ENCODE results near the gene MICAL3.
"Not testable (repeated sequence)": the region's sequence is repeated elsewhere in the genome, so short reads cannot be mapped to it uniquely, and the experiment has no call there.

The MICAL3 gene

DNA sequence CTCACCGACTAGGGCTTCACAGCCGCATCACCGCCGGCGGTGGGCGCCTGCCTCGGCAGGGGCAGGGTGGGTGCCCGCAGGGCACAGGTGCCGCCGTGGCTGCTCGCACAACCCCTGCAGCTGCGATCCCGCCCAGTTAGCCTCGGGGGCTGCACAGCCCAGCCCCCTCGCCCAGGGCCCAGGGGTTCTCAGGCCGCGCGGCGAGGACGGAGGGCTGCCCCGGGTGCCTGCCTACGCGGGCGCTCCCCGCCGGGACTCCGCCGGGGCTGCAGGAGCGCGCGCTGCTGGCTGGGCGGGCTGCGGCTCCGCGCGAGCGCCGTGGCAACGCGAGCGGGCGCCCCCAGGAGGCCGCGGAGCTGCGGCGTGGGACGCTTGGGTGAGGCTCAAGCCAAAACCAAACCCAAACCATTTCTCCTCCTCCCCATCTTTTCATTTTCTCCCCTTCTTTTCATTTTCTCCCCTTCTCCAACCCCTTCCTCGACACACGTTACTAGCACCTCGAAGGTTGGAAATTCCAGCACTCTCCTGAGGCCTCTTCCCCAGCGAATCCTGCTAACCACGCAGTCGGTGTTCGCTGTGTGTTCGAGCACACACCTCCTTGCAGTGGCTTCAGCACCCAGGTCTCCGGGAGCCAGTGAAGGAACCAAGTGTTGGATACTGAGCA, at the start of gene MICAL3:
Gene MICAL3 (minus strand): TSS at position 286 of the 664 bp plus-strand sequence. CDS start 117,749 bp downstream, outside the sequence.
- DNase-seq: peak; percentile 17 to 52 (median 28)

- not testable (repeated sequence) for DNase-seq
Measured at GRCh38 chr22:18073927-18074326, 49.6 kb upstream of the MICAL3 start.

DNA sequence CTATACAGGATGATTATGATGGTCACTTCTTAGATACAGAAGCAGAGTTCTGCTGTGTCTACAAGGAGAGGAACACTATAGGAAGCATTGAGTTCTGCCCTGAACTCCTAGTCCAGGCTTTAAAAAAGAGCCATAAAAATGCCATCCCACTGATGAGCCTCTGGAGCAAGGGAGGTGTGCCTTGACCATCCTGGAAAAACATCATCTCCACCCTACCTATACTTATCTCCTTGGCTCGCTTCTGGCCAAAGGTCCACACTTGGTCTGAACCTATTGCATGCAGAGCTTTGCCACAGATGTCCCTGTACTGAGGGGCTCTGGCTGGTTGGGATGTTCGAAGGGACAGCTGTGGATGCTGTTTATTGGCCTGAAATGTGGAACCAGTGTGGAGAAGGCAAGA, 49.1 kb upstream of the MICAL3 start:
- DNase-seq: no peak

GRCh38 chr22:18071968-18072310, 47.6 kb upstream of the MICAL3 start:
- no peak for DNase-seq

DNA sequence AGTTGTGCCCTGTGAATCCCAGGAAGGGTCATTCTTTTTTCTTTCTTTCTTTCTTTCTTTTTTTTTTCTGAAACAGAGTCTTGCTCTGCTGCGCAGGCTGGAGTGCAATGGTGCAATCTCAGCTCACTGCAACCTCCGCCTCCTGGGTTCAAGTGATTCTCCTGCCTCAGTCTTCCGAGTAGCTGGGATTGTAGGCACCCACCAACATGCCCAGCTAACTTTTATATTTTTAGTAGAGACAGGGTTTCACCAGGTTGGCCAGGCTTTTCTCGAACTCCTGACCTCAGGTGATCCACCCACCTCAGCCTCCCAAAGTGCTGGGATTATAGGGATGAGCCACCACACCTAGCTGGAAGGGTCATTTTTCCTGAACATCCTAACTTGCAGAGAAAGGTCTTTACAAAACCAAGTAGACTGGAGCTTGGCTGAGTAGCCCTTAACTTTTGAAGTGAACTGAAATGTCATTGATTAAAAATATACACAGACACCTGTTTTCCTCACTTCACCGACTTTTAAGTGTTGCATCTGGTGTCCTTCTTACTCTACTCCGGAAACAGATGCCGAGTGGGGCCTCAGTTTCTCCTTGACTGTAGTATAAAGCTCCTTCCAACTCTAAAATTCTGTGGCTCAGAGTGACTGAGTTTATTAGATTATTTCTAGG, 47.1 kb upstream of the MICAL3 start:
- DNase-seq: not testable (repeated sequence)

DNA sequence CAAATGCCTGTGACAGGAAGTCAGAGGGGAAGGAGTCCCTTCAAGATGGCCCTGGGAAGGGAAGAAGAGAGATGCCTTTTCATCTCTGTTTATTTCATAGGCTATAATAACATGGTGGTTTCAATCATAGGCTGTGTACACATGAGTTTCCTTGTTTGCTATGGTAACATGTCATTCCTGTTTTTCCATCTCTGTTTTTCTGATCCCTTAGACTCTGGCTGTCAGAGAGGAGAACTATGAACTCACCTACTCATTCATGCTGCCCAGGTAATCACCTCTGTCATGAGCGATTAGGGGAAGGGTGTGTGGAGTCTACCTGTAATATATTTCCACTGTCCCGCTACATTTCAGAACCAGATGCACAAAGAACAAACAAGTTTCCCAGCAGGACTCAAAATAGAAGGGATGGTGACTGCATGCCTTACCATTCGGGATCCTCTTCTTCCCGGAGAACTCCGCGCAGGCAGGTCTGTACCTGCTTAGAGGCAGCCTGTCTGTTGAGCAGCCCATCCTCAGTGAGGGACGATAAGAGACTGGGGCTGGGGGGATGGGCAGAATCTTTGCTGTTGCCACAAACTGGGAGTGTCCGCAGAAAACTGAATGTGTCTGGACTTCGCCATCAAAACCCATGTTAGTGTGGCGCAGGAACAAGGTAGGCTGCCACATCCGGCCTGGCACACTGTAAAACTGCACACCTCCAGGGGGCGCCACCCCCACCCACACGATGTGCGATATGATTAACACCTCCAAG, 46.4 kb upstream of the MICAL3 start:
- DNase-seq: no peak

DNA sequence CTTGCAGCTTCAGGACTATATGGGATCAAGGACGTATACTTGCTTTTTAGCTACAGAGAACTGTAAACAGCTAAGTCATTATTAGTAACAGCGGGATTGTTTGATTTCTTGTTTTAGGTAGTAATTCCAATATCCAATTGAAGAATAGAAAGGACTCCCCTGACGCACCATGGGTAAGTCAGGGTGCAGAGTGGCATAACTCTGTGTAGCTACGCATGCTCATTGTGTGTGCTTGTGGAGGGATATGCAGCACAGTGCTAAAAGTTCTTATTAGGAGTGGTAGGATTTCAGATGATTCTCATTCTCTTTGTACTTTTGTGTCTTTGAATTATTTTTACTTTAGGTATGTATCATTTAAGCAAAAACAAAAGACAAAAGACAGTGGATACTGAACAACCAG, 45.7 kb upstream of the MICAL3 start:
- DNase-seq: no peak

DNA sequence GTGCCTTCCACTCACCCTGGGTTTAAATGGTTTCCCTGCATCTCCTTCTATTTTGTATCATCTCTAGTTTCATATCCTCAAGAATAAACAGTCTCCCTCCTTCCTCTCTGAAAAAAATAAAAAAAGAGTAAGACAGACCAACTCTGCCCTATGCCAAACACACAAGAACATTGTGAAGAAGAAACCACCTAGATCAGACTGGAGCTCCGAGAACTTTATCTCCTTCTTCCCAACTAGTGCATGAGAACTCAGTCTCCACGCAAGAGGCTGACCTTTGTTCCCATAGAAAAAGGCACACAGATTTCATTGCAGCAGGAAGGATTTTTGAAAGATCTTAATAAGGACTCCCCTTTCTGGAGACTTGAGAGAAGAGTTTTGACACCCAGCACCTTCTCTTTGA, 44.7 kb upstream of the MICAL3 start:
- DNase-seq: no peak

GRCh38 chr22:18068381-18068988, 44.1 kb upstream of the MICAL3 start:
- DNase-seq: no peak

DNA sequence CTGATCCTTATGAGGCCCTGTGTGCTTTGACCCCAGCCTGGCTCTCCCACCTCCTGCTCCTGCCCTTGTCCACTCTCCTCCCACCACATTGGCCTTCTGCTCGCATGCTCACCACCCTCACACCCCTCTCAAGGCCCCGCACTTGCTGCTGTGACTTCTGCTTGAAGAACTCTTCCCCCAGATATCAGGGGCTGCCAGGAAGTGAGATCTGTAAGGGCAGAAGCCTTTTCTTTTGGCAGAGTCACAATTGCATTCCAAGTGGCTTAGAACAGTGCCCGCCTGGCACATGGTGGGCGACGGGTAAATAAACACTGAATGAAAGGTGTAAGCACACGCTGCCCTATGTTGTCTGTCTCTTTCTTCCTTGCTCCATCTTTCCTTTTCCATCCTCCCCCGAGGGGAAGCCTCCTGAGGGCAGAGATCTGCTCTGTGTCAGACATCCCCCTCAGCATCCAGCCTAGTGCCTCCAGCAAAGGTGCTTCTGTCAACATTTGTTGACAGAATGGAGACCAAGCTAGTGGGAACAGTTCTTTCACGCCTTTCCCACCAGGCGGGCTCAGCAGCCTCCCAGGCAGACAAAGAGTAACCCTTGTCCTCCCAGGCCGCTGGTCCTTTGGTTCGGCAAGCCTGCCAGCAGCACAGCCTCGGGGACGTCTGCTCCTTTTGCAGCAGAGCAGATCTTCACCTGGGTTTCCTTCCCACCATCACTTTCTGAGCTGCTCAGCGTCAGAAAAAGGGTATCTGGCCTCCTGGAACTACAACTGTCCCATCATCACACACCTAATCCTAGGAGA, 43.4 kb upstream of the MICAL3 start:
- DNase-seq: no peak

GRCh38 chr22:18067121-18067520, 42.8 kb upstream of the MICAL3 start:
- no peak for DNase-seq

DNA sequence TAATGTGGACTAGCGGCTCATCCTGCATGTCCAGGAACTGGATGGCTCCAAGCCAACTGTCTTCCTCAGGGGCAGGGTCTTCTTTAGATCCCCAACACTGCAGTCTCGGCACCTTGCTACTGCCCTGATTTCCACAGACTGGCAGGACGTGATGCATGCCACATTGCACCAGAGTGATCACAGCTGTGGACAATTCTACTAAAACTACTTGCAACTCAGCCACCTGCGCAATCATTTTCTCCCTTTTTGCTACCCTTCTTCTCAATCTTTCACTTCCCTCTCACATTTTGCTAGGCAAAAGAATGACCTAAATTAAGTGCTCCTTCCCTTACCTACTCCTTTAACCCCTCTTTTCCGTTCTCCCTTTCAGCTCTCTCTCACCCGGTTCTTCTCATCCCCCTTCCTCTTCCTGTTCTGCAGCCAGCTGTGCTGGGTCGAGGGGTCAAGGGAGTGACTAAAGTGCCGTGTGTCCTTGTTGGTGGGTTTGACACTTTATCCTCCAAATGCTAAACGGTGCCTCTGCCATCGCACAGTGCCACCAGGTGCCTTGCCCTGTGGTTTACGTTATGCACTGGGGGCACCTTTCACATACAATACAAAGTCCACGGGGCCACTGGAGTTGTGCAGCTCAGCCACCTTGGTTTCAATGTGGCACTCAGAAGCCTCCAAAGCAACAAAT, 42.0 kb upstream of the MICAL3 start:
- no peak for DNase-seq

GRCh38 chr22:18065256-18065655, 40.9 kb upstream of the MICAL3 start:
- DNase-seq: no peak

- DNase-seq: no peak
Measured at GRCh38 chr22:18064636-18065035, 40.3 kb upstream of the MICAL3 start.

DNA sequence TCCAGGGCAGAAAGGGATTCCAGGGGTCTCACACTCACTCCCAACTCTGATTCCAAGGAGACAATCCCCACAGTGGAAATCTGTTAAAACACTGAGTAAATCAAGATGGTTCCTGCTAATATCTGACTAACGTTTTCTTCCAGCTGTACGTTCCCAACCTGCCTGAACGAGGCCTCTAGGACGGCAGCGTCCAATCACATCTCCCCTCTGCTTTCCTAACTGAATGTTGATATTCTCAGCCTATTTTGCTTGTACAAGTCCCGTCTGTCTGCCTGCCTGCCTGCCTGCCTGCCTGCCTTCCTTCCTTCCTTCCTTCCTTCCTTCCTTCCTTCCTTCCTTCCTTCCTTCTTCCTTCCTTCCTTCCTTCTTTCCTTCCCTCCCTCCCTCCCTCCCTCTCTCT, 39.4 kb upstream of the MICAL3 start:
- not testable (repeated sequence) for DNase-seq

DNA sequence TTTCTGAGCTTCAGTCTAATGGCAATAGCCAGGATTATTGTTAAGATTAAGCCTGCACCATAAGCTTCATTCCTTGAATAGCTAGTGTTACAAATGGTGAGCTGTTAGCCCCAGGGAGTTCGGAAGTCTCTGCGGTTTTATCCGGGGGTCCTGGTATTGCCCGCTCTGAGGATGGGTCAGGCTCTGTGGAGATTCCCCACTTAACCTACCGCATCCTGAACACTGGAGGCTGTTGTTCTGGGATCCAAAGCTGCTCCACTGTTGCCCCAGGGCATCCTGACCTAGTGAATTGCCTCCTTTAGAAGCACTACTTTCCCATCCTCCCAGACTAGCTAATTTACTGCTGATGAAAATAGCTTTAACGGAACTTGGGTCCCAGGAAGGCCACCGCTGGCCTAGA, 38.9 kb upstream of the MICAL3 start:
- no peak for DNase-seq

- no peak for DNase-seq
Measured at GRCh38 chr22:18062421-18062820, 38.1 kb upstream of the MICAL3 start.

- DNase-seq: no peak
Measured at GRCh38 chr22:18060646-18061620, 36.6 kb upstream of the MICAL3 start.

DNA sequence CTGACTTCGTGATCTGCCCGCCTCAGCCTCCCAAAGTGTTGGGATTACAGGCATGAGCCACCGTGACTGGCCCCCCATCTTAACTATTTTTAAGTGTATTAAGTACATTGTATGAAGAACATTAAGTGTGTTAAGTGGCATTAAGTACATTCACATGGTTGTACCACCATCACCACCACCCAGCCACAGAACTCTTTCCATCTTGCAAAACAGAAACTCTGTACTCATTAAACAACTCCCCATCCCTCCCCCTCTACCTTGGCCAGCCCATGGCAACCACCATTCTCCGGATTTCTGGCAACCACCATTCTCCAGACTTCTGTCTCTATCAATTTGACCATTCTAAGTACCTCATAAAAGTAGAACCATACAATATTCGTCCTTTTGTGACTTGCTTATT, 35.6 kb upstream of the MICAL3 start:
- no peak for DNase-seq

DNA sequence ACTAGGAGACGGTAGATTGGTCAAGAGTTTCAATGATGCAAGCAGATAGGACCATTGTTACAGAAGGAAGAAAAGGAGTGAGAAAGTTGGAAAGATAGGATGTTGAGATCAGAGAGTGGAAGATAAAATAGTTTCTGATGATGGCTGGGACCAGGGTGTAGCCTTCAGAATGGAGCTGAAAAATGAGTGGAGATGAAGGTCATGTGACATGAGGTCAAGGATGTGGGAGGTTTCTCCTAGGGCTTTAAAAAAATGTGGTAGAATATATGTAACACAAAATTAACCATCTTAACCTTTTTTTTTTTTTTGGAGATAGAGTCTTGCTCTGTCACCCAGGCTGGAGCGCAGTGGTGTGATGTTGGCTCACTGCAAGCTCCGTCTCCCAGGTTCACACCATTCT, 35.1 kb upstream of the MICAL3 start:
- no peak for DNase-seq

DNA sequence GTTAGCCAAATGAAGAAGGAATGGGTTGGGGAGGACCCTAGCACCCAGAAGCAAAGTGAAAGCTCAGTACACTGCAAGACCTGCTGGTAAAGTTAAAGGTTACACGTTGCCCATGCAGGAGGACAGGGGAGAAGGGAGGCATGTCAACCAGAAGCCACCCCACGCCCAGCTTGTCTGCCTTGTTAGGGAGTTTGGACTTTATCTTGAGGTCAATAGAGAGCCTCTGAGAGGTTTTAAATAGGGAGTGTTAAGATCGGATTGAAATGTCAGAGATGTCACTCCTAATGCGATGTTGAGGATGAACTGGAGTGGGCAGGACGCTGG, 34.7 kb upstream of the MICAL3 start:
- DNase-seq: no peak

All from activated CD4-positive, CD25-positive, alpha-beta regulatory T cell (primary cell).